T-helper 1 cell treated with Interleukin-12 subunit alpha and Interleukin-12 subunit beta and Interleukin-4 antibody, amounts not matched to agents 30 ng/mL and 1 ng/mL, for 36 hours (primary cell): Measurements from ENCODE around the gene ELMOD1. TPM values are rescaled to one million over a fixed set of nuclear protein-coding genes. Genes with fewer than 3 reads are reported as not detected.

Source experiments
- intact Hi-C: fragments of 100-400 bp; cut with micrococcal nuclease; formaldehyde crosslinking; loops from one replicate; pipeline ENCODE4 v1.15.1; 2024
- total RNA-seq: library from RNA; stranded (reverse); gene quantifications from 2 replicates; pipeline ENCODE4 v1.2.3, GENCODE V29; 2022

The ELMOD1 gene
- total RNA-seq, 1 donor from 2014 or later: not detected

DNA sequence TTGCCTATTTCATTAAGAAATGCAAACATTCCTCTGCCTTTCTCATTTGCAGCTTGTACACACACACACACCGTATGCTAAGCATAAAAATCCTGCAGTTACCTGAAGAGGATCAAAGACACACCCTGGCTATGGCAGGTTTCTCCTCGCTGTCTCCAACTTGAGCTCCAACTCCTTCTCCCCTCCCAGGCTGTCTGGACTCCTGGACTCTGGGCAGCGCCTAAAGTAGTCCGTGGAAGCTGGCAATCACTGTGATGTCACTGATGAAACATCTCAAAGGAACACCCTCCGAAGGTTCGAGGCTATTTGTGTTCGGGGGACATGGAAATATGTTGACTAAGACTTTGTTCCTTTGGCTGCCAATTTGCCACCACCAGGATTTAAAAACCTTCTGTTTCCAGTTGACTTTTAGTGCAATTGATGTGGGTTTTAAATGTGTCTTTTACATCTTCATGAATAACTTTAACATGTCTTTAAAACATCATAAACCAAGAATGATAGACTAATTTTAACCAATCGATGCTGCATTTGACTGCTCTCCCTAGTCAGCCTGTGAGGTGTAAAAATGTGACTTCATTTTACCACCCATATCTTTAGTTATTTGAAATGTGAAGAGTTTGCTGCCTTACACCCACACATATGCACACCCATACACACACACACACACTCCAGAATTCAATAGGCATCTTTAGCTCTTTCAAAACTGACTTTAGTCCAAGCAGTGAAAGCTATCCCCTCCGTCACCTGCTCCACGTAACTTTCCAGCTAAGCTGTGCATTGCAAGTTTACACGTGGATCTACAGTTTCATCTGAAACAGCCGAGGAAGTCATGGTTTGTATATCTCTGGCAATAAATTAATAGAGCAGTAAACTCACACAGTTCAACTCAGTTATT lies 121.2 kb downstream of the ELMOD1 start, which contains the start of gene SLN:
Gene SLN (minus strand): TSS at position 196 of the 895 bp plus-strand sequence.
- intact Hi-C loops: no loop called here

GRCh38 chr11:107713009-107713408 lies 122.1 kb downstream of the ELMOD1 start:
- intact Hi-C loops: no loop called here

Other genes starting within 250 kb of the ELMOD1 start
- gene CWF19L2, start 133.3 kb upstream of the ELMOD1 start, total RNA-seq: 16.3 and 17.9 TPM in 2 replicates
- gene ALKBH8, start 25.4 kb upstream of the ELMOD1 start, total RNA-seq: 11.3 and 12.1 TPM in 2 replicates
- not detected in 2 replicates for gene SLN, start 120.9 kb downstream of the ELMOD1 start, total RNA-seq